ENCODE data around the gene TIPARP.
"Not testable (repeated sequence)": the region's sequence is repeated elsewhere in the genome, so short reads cannot be mapped to it uniquely, and the experiment has no call there.

TIPARP gene

DNA sequence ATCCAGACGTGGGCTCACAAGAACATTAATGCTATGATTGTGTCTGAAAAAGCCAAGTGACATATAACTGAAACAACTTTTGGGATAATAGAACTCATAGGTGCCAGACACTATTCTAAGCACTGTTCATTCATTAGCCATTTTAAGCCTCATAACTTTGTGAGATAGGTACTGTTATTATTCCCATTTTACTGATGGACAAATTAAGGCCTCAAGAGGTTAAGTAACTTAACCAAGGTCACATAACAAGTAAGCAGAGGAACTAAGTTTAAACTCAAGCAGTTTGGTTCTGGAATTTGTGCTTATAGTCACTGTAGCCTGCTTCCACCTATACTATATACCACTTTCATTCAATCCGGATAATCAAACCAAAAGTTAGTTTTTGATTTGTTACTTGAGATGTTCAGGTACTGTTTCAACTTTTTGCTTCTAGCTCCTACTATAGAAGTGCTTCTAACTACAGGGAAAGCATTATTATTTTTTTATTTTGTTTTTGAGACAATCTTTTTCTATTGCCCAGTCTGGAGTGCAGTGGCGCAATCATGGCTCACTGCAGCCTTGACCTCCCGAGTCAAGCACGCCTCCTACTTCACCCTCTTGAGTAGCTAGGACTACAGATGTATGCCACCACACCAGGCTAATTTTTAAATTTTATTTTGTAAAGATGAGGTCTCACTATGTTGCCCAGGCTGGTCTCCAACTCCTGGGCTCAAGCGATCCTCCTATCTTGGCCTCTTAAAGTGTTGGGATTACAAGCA is 41.9 kb downstream of the TIPARP start:
- DNase-seq: no peak

DNA sequence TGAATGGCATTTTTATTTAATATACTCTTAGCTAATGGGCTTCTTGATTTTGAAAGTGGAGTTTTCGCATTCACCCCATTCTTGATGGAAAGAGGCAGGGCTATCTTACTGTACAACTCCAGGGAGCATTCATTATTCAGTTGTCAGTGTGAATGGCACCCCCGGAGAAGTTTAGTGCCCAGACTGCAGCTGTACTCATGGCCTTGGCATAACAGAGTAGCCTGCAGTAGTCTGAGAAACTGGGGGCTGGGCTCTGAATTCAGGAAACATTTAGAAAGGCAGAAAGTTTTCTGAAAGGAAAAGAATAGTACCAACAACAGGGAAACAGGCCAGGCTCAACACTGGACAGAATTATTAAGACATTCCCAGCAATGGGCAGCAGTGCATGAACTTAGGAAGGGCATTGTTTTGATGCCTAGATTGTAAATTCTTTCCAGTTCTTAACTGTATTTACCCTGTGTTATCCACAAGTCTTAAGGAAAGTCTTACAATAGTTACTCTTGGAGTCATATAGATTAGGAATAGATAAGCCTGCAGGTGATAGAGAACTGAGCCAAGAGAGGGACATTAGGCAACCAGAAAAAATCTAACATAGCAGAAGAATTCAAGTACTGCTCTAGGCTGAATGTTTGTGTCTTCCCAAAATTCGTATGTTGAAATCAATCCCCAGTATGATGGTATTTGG is 44.4 kb downstream of the TIPARP start:
- DNase-seq: no peak

DNA sequence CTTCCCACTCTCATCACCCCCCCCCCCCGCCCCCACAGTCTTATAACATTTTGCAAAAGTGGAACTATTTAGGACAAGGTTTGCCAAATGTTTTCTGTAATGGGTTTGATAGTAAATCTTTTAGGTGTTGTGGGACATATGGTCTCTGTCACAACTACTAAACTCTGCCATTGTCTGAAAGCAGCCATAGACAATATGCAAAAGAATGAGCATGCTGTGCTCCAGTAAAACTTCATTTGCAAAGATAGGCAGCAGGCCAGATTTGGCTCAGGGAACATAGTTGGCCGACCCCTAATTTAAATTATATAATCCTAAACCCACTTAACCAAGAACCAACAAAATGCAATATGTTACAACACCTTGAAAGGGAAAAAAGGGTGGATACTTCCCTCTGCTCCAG is 46.4 kb downstream of the TIPARP start:
- DNase-seq: no peak

DNA sequence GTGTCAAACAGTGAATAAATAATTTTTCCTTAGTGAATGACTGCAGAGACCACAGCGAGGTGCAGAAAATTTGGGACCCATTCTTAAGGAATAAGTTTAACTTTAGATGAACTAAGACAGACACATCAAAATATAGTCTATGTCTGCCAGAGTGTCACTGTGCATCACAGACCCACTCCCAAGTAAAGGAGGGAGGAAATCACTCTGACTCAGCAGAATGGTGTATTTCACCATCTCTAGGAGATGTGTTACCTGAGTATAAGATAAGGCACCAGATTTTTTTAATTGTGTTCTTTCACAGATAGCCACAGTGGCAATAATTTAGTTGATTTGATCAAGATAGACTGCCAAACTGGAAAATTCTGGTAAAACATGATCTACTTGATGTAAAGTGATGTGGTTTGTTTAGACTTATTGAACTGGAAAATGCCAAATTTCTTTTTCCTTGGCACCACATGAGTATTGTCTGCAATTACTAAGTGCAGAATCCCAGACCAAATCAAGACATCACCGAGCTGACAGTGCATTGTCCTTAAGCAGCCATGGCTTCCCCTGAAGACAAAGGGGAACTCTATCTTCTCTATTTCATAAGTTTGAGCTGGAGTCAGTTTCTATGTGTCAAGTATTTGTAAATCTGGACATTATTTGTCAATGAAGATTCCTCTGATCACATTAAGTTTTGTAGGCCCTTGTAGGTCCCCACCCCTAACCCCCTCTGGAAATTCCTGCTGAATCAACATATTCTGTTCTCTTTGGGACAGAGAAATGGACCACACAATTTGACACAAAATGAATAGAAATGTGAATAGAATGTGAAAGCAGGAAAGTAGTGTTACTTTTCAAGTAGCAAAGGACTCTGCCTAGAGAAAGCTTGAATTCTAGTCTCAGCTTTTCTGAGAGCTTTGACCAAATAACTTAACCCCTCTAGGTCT is 47.6 kb downstream of the TIPARP start:
- no peak for DNase-seq

DNA sequence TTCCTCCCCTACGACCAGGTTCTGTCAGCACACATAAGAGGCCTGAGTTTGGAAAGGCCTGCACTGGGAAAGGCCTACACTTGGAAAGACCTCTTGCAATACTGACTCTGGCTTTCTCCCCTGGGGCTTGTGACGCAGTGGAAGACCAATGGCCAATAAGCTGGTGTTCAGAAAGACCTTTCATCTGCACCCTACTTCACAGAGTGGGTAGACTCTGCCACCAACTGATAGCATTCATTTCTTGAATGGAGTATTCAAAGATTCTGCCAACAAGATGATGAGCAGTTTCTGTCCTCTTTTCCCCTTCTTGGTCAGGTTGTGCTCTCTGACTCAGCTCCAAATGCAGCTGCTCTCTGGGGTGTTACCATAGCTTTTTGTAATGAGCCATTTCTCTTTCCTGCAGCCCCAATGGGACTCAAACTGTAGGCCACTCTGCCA is 48.8 kb downstream of the TIPARP start:
- no peak for DNase-seq

DNA sequence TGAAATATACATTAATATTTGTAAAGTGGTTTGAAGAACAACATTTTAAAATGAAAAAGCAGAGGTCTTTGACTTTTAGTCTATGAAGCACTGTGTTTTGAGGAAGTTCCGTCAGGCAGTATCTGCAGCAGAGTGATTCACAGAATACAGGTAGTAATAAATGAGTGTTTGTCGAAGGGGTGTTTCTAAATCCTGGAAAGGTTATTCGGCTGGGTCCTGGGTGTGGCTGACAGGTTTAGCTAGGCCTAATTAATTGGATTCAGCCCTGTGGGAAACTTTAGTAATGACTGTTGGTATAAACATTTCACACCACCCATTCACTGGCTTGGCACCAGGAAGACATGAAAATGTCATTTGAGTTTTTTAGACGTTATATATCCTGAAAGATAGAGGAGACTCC is 51.3 kb downstream of the TIPARP start:
- DNase-seq: no peak

DNA sequence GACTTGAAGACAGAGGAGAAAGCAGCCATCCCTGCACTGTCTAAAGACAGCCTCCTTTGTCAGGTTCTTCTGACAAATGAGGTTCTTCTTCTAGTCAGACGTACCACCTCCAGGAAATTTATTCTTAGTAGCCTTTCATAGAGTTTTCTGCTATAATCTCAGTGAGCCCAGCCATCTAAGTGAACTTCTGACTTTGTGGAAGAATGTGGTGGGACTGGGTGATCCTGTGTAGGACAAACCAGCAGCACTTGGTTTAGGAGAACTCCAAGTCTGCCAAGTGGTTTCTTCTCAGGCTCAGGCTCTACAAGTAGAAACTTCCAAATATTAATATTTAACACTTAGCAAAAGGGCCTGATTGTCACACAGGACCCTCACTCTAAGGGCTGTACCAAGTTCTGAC is 52.1 kb downstream of the TIPARP start:
- DNase-seq: no peak

DNA sequence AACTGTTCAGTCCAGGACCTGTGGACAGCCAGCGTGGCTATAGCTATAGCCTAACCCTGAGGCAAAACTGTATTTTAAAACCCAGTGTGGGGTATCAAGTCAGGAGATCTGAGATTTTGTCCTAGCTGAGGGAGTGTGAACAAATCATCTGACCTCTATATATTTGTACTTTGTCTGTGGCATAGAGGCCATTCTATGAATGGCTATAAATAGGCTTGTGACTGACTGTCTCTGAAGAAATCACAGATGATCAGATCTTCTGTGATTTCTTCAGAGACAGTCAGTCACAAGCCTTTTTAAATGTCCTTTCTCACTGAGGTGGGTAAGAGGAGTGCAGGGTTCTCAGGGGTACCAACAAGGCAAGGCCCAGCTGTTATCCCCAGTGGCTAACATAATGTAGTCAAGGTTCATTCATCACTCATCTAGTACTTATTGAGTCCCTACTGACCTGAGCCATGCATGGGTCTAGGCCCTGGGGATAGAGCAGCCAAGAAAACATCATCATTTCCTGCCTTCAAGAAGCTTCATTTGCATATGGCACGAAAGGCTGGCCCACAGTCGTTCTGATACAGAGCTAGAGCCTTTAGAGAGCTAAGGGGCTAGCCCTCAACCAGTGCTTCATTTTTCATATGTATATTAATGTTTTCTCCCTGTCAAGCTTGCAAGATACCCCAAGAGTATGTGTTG is 53.3 kb downstream of the TIPARP start:
- DNase-seq: no peak

DNA sequence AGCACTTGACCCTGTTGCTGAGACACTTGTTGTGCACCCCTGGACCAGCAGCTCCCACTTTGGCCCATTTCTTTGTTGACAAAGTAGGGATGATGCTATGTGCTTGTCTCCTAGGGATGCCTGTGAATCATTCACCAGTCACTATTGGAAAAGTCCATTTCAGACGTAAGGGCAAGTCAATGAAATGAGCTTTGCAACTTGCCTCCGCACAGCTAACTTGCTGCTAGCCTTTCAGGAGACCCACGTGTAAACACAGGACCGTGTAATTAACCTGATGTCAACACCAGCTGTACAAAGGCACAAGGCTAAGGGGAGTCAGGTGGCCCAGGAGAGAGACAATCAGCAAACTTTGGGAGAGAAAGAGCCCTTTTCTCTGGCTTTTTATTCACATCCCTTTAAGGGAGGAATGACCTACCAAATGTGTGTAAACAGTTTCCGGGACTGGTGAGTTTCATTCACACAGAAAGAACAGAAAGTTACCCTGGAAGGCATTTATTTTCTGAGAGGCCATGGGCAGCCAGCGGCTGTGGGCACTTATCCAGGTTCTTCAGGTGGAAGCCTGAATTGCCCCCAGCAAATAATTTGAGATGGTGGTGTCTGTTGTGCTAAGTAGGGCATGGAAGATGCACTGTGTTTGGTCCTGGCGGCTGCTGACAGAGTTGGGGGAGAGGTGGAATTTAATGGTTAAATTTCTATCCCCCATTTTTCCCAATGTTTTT is 54.0 kb downstream of the TIPARP start:
- no peak for DNase-seq

DNA sequence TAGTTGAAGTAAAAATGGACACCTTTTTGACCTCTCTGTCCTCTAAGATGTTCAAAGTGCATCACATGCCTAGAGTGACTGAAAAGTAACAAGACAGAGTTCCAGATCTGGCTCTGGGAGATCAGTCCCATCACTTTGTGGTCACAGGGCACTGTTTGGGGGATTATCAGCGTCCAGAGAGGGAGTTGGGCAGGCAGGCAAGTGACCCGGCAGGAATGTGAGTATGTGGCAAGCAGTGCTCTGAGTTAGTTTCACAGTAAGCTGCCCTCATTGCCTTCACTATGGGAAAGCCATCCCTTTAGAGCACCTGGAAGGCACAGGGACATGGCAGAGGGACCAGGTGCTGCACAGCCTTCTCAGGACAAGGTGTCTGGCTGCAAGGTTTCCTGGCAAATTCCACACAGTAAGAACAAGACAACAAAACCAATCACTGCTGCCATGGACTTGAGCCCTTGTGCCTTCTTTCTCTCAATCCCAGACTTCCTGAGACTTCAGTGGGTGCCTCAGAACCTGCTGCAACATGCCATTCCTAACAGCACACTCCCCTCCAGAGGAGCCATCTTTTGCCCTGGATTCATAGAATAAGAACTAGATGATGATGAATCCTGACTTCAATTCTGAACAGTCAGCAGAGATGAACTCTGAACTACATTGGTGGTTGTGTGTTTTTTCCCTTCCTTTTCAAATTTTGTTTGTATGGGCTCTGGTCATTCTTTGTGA is 55.2 kb downstream of the TIPARP start:
- DNase-seq: no peak

DNA sequence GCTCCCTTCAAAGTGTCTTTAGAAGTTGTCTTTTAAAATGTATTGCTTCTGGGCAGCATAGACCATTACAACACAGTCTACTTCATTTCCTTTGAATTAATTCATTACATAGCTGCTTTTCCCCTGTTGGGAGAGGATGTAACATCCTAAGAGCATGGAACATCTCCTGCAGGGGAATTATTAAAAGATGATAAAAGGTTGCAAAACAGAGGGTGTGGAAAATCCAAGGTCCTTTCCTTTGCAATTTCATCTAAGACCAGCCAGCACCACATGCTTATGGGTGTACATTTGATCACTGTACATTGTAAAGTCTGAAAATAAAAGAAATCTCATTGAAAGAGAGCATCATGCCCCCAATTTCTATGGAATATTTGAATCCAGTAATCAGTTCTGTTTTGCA is 57.4 kb downstream of the TIPARP start:
- DNase-seq: no peak

DNA sequence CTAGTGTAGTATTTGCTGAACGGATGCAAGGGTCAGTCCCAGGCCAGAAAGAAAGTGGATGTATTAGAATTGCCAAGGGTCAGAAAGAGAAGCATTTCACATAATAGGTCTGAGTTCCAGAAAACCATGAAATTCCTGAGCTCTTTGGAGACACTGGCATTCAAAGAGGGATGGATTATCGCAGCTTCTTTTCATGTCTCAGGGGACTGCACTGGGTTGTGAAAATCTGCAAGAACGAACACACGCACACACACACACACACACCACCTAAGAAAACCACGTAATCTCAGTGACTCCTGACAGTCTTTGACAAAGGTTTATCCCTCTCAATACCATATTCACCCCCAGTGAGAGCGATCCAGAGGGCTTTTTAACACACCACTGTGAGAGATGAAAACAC is 57.9 kb downstream of the TIPARP start:
- no peak for DNase-seq

DNA sequence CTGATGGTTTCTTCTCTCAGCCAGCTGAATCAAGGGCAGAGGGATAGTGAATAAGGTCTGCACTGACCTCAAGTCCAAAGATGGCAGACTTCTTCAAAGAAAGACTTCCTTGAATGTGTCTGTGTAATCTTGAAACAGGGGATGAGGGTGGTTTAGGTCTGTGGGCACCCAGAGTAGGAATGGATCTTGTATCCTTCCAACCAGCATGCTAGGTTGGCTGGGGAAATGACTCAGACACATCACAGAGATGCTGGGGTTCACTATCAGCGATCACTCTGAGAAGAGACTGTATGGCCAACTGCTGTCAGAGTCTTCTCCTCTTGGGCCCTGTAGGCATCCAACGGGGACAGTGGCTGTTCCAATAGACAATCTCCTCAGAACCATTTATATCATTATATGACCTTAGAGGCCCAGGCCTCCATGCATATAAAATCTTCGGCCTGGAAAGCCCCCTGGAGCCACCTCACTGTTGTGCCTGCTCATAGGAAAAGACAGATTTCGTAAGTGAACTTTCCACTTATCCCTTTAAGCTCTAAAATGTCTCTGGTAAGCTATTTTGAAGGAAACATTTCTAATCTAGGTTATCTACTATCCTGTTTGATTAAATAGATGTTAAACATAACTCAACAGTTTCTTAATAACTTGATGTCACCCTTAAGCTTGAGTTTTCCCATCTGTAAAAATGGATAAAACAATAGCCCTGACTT is 58.5 kb downstream of the TIPARP start:
- DNase-seq: no peak

DNA sequence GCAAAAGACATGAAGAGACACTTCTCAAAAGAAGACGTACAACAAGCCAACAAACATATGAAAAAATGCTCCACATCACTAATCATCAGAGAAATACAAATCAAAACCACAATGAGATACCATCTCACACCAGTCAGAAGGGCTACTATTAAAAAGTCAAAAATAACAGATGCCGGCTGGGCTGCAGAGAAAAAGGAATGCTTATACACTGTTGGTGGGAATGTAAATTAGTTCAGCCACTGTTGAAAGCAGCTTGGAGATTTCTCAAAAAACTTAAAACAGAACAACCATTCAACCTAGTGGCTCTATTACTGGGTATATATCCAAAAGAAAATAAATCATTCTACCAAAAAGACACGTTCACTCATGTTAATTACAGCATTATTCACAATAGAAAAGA is 60.3 kb downstream of the TIPARP start:
- not testable (repeated sequence) for DNase-seq

DNA sequence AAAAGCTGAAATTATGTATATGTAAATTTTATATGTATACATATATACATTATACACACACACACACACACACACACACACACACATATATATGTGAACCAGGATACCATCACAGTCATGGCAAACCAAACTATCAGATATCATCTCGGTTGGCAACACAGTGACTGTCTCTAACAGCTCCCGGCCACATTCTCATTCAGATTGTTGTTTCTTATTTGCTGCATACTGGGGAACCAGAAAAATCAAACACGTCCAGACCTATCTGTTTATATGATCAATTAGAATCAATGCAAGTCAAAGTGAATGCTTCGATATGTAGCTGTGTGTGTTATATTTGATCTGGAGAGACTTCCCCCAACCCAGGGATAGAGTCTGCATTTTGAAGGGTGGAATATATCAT is 61.1 kb downstream of the TIPARP start:
- DNase-seq: no peak

DNA sequence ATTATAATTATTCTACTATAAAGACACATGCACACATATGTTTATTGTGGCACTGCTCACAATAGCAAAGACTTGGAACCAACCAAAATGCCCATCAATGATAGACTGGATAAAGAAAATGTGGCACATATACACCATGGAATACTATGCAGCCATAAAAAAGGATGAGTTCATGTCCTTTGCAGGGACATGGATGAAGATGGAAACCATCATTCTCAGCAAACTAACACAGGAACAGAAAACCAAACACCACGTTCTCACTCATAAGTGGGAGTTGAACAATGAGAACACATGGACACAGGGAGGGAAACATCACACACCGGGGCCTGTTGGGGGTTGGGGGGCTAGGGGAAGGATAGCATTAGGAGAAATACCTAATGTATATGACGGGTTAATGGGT is 62.7 kb downstream of the TIPARP start:
- DNase-seq: not testable (repeated sequence)

DNA sequence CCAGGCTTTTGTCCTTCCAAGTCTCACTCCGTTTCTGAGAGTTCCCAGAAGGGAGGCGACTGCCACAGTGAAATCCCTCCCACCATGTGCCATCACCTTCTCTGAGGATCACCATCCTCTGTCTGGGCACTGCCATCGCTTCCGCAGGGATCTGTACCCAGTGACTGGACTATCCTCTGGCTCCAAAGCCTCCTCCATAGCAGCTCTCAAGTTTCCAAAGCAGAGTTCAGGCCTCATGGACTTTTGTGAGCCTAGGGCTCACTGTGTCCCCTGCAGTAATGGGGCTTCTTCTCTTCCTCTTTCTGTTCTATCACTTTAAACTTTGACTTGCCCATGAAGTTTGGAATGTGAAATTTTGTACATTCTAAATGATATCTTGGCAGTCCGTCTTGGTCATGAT is 63.9 kb downstream of the TIPARP start:
- DNase-seq: no peak

DNA sequence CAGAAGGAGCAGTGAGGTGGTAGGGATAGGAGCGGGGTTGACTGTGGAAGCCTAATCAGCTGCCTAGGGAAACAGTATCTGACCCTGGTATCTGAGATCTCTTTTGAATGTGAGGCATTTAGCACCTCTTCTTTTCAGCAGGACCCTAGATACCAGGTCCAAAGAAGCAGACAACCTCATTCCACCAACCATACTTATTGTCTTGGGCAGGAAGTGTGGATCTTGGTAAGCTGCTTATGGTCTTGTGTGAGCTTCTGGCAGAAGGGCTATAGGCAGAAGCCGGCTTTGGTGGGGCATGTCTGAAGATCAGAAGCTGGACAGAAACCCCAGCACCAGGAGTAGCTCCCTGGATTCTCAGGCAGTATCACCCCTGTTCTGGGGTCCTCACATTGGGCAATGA is 65.6 kb downstream of the TIPARP start:
- no peak for DNase-seq

DNA sequence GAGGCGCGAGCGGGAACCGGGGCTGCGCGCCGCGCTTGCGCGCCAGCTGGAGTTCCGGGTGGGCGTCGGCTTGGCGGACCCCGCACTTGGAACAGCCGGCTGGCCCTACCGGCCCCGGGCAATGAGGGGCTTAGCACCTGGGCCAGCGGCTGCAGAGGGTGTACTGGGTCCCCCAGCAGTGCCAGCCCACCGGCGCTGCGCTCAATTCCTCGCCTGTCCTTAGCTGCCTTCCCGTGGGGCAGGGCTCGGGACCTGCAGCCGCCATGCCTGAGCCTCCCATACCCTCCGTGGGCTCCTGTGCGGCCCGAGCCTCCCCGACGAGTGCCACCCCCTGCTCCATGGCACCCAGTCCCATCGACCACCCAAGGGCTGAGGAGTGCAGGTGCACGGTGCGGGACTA is 66.2 kb downstream of the TIPARP start:
- not testable (repeated sequence) for DNase-seq

DNA sequence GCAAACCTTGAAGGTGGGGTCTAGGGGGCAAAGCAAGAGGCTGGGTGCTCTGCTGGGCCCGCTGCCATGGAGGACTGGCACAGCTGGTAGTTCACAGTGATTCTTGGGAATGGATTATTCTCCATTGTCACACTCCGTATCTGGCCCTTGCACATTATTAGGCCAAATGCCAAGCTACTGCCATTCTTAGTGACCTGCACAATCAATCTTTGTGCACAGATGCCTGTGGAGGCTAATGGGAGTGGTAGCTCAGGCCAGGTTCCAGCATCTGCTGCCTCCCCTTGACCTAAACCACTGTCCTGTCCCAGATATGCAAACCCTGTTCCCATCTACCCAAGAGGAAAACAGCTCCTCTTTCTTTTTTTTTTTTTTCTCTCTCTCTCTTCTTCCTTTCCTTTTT is 67.5 kb downstream of the TIPARP start:
- DNase-seq: no peak

DNA sequence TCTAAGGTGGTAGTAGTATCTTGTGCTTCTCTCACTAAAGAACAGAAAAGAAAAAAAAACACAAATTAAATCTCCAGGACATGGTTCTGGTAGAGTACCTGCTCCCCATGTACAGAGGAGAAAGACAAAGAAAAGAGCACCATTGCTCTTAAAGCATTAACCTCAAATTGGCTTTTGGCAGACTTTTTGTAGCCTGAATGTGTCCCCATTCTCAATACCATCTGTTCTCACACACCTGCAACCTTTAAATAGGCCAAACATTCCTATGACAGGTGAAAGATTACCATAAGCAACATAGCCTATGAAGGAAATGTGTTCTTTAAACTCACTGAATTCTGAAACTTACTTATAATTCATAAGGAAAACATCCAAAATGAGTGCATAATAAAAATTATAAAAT is 68.0 kb downstream of the TIPARP start:
- DNase-seq: no peak

Data from left hindlimb (tissue), 1 donor.